ENCODE measurements around the gene NR2E3. TPM values are rescaled to one million over a fixed set of nuclear protein-coding genes. Genes with fewer than 3 reads are reported as not detected.

Gene NR2E3
- total RNA-seq: 0.10 and 0.41 TPM in 2 replicates

GRCh38 chr15:71810256-71811035, at the start of gene NR2E3:
TSS of gene NR2E3 (plus strand) at chr15:71810554. CDS start at chr15:71810744, 190 bp downstream.
- no peak for DNase-seq (ENCODE audit: extremely low read depth, low read depth, low spot score)

- no peak for DNase-seq (ENCODE audit: extremely low read depth, low read depth, low spot score)
These were observed 49.5 kb upstream of the NR2E3 start for GRCh38 chr15:71760852-71761251.

GRCh38 chr15:71761649-71762048, 48.7 kb upstream of the NR2E3 start:
- DNase-seq (ENCODE audit: extremely low read depth, low read depth, low spot score): peak; percentile 64

- no peak for DNase-seq (ENCODE audit: extremely low read depth, low read depth, low spot score)
These were observed 42.2 kb upstream of the NR2E3 start for GRCh38 chr15:71768184-71768583.

- DNase-seq (ENCODE audit: extremely low read depth, low read depth, low spot score): no peak
These were observed 37.0 kb upstream of the NR2E3 start for GRCh38 chr15:71773206-71773859.

- DNase-seq (ENCODE audit: extremely low read depth, low read depth, low spot score): no peak
These were observed 34.5 kb upstream of the NR2E3 start for GRCh38 chr15:71775856-71776255.

- no peak for DNase-seq (ENCODE audit: extremely low read depth, low read depth, low spot score)
These were observed 34.0 kb upstream of the NR2E3 start for GRCh38 chr15:71776304-71776703.

- no peak for DNase-seq (ENCODE audit: extremely low read depth, low read depth, low spot score)
These were observed 33.0 kb upstream of the NR2E3 start for GRCh38 chr15:71777216-71777943.

- no peak for DNase-seq (ENCODE audit: extremely low read depth, low read depth, low spot score)
These were observed 31.1 kb upstream of the NR2E3 start for GRCh38 chr15:71779073-71779797.

GRCh38 chr15:71780115-71780976, 30.0 kb upstream of the NR2E3 start:
- DNase-seq (ENCODE audit: extremely low read depth, low read depth, low spot score): no peak

GRCh38 chr15:71781179-71781964, 29.0 kb upstream of the NR2E3 start:
- no peak for DNase-seq (ENCODE audit: extremely low read depth, low read depth, low spot score)

- DNase-seq (ENCODE audit: extremely low read depth, low read depth, low spot score): no peak
These were observed 28.4 kb upstream of the NR2E3 start for GRCh38 chr15:71781965-71782265.

- DNase-seq (ENCODE audit: extremely low read depth, low read depth, low spot score): no peak
These were observed 27.8 kb upstream of the NR2E3 start for GRCh38 chr15:71782422-71783165.

GRCh38 chr15:71784719-71785118, 25.6 kb upstream of the NR2E3 start:
- DNase-seq (ENCODE audit: extremely low read depth, low read depth, low spot score): no peak

- no peak for DNase-seq (ENCODE audit: extremely low read depth, low read depth, low spot score)
These were observed 24.4 kb upstream of the NR2E3 start for GRCh38 chr15:71785996-71786395.

- no peak for DNase-seq (ENCODE audit: extremely low read depth, low read depth, low spot score)
These were observed 23.7 kb upstream of the NR2E3 start for GRCh38 chr15:71786673-71787072.

- no peak for DNase-seq (ENCODE audit: extremely low read depth, low read depth, low spot score)
These were observed 21.4 kb upstream of the NR2E3 start for GRCh38 chr15:71788646-71789579.

- DNase-seq (ENCODE audit: extremely low read depth, low read depth, low spot score): no peak
These were observed 20.7 kb upstream of the NR2E3 start for GRCh38 chr15:71789616-71790015.

All from glomerular endothelial cell (primary cell).